HG02981 (cell line): ENCODE measurements around the gene HRH2.
"Not testable (repeated sequence)": the region's sequence is repeated elsewhere in the genome, so short reads cannot be mapped to it uniquely, and the experiment has no call there.

Experiments used
- ATAC-seq: cut with Tn5 transposase; IDR thresholded peaks from one replicate; pipeline ENCODE4 v1.9.1; 2021; ENCODE audit warnings: mild to moderate bottlenecking, moderate library complexity; ENCODE audit not compliant: unreplicated experiment

HRH2 gene, protein sequence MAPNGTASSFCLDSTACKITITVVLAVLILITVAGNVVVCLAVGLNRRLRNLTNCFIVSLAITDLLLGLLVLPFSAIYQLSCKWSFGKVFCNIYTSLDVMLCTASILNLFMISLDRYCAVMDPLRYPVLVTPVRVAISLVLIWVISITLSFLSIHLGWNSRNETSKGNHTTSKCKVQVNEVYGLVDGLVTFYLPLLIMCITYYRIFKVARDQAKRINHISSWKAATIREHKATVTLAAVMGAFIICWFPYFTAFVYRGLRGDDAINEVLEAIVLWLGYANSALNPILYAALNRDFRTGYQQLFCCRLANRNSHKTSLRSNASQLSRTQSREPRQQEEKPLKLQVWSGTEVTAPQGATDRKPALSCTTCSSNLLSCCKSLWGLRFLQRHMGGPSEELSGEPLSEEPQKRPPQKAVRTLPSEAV

DNA sequence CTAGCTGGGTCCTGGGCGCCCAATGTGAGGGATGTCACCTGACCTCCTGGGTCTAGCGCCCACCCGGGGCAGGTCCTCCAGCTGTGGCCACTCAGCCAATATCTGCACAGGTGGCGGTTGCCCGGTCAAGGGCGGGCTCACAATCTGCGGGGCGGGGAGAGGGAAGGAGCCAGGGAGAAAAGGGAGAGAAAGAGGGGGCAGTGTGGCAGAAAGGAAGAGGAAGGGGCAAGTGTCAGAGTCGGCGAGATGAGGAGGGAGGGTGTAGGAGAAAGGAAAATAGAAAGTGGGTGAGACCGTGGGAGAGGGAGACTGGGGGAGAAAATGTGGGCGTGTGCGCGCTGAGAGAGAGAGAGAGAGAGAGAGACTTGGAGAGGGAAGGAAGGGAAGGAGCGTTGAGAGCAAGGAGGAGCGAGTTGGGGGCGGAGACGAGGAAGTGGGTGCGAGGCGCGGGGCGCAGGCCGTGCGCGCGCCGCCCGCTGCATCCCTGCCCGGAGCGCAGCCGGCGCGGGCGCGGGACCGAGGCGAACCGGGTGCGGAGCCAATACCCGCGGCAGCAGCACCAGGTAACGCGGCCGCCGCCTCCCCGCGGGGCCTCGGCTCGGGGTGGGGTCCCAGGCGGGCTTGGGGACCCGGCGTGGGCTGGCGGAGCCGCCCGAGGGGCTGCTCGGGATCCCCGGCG is at the start of gene HRH2:
Gene HRH2 (plus strand): TSS at position 479 of the 679 bp plus-strand sequence. CDS start 25,163 bp downstream, outside the sequence.
- ATAC-seq = no peak

DNA sequence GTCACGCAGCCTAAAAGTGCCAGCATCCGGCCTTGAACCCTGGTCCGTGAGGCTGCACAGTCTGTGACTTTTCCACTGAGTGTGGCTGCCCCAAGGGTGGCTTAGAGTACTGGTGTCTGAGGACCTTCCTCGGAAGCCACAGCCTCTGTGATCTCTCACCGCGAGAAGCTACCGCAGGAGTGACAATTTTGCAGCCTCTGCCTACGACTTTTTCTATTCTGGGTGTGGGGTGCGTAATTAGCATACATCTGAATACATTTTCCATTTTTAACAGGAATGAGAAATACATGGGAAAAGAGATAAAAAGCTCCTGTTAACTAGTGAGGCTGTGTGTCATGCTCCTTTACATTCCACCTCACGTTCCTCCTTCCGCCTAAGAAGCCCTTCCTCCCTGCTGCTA is 48.3 kb upstream of the HRH2 start:
- no peak for ATAC-seq

DNA sequence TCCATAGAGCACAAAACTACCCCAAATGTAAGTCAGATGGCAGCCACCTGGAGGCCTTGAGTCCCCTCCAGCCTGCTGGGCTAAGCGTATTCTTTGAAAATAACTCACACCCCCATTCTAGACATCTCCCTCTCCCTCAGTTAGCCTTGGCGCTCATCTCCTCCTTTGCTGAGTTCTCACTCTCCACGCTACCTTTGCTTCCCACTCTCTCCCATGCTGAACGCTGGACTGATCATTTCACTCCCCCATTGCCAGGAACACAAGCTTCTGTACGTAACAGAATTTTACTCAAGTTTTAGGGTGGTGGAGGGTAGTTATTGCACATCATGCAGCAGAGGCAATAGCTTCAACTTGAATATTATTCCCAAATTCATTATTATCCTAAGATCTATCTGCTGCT is 47.5 kb upstream of the HRH2 start:
- no peak for ATAC-seq

DNA sequence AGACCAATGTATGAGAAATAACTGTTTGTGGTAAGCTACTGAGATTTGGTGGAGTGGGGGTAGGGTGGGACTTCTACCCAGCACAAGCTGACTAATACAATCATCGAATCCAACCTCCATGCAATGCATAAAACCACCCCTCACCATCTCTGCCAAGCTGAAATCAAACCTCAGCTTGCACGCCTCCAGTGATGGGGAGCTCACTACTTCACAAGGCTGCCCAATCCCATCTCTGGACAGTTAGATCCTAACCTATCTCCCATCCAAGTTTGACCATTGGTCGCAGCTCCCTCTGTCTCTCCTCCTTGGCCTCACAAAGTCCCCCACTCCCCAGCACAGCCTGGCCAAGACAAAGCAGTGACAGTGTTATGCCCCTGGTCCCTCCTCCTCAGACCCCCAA is 47.0 kb upstream of the HRH2 start:
- ATAC-seq = no peak

DNA sequence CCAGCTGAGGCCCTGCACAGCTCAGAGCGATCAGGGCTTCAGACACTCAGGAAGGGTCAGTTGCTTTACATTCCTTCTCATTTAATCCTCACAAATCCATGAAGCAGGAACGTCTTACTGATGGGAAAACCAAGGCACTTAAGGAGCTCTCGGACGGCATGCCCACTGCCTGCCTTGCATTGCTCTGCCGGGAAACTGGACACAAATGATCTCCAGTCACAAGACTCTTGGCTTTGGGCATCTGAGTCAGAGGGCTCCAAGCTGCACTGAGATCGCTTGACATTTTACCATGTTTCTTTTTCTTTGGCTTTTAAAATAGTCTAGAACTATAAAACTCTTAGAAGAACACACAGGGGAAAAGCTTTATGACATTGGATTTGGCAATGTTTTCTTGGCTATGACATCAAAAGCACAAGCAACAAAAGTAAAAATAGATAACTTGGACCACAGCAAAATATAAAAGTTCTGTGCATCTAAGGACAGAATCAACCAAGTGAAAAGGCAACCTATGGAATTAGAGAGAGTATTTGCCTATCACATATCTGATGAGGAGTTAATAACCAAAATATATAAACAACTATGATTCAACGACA is 43.6 kb upstream of the HRH2 start:
- no peak for ATAC-seq

DNA sequence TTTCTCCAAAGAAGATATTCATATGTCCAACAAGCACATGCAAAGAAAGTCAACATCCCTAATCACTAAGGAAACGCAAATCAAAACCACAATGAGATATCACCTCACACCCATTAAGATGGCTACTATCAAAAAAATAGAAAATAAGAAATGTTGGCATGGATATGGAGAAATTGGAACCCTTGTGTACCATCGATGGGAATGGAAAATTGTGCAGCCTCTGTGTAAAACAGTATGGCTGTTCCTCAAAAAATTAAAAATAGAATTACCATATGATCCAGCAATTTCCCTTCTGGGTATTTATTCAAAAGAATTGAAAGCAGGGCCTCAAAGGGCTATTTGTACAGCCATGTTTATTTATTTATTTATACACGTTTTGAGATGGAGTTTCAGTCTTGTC is 43.0 kb upstream of the HRH2 start:
- no peak for ATAC-seq

DNA sequence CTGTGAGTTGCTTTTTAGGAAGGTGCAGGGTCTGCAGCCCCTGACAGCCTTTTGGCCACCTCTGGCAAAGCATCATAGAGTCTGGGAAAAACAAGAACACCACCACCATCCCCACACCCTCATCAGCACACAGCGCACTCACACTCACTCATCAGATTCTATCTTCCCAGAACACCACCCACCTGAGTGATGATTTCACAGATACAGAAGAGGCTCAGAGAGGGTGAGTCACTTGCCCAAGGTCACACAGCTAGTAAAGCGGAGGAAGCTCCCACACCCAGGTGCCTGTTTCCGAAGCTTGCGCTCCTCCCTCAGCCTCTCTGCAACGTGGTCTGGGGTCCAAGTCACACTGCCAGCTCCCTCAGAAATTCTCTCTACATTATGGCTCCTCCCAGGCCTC is 41.8 kb upstream of the HRH2 start:
- no peak for ATAC-seq

DNA sequence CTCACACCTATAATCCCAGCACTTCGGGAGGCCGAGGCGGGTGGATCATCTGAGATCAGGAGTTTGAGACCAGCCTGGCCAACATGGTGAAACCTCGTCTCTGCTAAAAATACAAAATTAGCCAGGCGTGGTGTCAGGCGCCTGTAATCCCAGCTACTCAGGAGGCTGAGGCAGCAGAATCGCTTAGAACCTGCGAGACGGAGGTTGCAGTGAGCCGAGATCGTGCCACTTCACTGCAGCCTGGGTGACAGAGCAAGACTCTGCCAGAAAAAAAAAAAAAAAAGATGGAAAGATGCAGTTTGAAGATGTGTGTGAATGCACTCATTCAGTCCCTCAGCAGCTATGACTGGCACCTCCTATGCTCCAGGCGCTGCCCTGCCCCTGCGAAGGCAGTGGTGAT is 41.3 kb upstream of the HRH2 start:
- ATAC-seq = not testable (repeated sequence)

DNA sequence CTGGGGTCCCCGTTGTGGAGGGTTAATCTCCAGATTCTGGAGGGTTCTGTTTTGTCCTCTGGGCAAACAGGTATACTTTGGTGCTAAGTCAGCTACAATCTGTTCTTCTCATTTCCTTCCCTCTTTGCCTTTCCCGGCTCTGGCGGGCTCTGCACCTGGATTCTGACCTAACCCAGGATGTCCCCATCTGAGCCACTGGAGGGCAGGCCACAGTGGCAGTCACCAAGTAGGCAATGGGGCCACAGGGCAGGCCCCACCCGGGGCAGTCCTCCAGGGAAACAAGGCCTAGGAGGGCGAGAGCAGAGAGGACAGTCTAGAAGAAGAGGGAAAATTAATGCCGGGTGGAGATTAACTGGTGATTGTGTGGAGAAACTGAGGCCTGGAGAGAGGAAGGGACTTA is 40.4 kb upstream of the HRH2 start:
- ATAC-seq = no peak

DNA sequence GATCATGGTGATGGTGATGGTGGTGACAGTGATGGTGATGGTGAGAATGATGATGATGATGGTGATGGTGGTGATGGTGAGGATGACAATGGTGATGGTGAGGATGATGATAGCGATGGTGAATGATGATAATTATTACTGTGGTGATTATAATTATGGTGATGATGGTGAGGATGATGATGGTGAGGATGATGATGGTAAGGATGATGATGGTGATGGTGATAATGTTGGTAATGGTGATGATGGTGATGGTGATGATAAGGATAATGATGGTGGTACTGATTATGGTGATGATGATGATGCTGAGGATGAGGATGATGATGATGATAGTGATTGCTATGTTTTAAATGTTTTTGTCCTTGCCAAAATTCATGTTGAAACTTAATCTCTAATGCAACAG is 37.3 kb upstream of the HRH2 start:
- ATAC-seq = no peak

DNA sequence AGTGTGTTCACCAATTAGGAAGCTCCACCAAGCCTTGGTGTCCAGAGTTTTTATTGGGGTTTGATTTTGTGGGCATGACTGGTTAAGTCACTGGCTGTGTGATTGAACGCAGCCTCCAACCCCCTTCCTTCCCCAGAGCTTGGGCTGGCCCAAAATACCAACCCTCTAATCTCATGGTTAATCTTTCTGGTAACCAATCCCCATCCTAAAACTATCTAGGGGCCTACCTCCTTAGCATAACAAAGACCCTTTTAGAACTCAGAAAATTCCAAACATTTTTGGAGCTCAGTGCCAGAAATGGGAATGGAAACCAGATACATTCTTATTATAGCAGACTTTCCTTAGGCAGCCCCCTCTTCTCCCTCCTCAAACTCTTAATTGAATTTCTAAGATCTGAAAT is 35.9 kb upstream of the HRH2 start:
- ATAC-seq = no peak

DNA sequence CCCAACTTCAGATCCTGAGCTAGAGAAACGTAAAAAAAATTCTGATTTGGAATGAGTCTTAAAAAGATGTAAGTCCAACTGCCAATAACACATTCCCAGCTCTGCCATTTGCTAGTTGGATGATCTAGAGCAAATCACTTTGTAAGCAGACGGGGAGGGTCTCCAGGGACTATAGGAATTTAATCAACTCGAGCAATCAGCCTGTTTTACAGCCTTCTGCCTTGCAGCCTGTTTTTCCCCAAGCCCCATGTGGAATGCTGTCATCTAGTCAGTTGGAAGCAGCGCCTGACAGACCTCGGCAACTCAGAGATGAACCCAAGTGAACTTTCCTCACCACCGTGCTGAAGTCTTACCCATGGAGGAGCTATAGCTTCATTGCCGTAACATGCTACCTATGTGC is 34.8 kb upstream of the HRH2 start:
- no peak for ATAC-seq

DNA sequence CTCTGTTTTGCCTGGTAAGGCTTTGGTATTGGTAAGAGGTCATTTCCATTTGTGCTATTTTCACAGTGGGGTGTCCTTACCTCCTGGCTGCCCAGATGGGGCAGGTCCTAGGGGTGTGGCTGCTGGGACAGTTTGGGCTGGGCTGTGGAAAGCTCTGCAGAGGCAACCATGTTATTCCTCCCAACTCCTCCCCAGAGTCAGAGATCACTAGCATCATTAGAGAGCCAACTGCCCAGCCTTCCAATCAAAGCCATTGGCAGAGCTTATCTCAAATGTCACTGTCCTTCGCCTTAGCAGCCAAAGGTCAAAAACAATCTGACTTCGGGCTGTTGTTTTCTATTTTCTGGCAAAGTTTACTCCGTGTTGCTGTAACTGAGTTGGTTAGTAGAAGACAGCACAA is 33.6 kb upstream of the HRH2 start:
- no peak for ATAC-seq

DNA sequence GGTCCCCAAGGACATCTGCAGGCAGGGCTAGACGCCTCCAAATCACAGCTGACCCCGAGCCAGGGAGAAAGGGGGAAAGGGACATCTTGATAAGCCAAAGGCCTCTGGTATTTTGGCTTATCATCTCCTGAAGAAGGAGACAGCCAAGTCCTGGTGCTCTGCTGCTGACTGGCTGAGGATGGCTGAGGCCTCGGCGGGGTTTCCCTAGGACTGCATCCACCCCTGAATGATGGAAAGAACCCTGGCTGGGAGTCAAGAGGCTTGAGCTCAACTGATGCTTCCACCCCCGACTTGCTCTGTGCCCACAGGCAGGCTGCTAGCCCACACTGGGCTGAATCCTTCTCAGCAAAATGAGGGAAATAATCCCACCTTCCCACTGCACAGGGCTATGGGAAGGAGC is 30.9 kb upstream of the HRH2 start:
- no peak for ATAC-seq

DNA sequence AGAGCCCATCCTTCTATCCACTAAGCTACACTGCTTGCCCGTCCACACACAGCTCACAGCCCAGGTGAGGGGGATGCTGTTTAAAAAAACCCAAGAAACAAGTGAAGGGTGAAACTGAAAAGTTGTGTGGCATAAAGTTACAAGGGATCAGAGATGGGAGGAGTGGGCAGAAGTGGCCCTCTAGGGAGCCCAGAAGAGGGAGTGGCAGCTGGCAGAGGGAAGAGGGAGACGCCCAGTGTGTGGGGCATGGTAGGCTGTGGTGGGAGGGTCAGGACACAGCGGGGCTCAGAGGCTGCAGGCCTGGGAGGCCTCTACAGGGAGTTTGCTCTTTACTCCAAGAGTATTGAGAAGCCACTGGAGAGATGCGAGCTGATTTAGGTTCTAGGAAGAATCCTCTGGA is 30.1 kb upstream of the HRH2 start:
- ATAC-seq = no peak

DNA sequence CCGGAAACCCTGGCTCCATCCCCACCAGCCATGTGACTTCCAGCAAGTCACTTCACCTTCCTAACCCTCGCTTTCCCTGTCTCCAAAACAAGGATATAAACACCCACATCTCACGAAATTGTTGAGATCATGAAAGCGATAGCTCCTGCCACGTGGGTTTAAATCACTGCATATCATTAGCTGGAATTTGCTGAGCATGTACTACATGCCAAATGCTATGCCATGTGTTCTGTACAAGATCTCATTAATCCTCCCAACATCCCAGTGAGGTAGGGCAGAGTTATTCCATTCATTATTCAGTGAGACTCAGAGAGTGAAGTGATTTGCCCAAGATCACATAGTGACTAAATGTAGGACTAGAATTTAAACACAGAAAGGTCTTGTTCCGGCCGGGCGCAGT is 29.2 kb upstream of the HRH2 start:
- no peak for ATAC-seq

DNA sequence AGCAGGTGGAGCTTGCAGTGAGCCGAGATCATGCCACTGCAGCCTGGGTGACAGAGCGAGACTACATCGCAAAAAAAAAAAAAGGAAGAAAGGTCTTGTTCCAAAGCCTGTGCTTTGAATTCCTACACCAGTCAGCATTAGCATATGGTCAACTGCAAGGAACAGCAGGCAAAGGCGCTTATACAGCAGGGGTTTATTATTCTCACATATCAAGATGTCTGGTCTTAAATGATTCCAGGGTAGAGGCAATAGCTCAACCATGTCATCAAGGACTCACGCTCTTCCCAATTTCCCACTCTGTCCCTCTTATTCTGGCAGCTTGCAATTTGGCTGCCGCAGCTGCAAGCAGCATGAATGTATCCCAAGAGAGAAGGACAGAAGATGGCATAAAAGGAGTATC is 28.6 kb upstream of the HRH2 start:
- no peak for ATAC-seq

DNA sequence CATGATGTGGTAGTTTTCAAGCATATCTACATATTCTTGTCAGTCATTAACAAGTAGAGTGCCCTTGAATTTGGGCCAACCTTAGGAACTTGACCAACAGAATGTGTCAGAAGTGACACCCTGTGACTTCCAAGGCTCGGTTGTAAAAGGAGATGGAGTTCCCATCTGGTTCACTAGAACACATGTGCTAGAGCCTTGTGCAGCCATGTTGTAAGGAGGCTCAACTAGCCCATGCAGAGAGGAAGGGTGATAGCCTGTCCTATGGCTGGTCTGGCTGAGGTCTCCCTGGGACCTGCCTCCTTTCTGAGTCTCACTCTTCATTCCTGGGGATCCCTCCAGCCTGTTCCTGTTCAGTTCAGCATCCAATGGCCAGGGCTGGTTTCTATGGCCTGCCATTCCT is 28.1 kb upstream of the HRH2 start:
- ATAC-seq = no peak

DNA sequence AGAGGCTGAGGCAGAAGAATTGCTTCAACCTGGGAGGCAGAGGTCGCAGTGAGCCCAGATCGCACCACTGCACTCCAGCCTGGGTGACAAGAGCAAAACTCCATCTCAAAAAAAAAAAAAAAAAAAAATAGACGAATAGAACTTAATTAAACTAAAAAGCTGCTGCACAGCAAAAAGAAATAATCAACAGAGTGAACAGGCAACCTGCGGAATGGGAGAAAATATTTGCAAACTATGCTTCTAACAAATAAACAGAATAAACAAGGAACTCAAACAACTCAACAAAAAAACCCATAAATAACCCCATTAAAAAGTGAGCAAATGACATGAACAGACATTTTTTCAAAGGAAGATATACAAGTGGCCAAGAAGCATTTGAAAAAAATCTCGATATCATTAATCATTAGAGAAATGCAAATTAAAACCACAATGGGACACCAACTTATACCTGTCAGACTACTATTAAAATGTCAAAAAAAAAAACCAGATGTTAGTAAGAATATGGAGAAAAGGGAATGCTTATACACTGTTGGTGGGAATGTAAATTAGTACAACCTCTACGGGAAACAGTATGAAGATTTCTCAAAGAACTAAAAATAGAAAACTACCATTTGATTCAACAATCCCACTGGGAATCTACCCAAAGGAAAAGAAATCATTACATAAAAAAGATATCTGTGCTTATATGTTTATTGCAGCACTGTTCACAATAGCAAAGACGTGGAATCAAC is 21.9 kb upstream of the HRH2 start:
- no peak for ATAC-seq

DNA sequence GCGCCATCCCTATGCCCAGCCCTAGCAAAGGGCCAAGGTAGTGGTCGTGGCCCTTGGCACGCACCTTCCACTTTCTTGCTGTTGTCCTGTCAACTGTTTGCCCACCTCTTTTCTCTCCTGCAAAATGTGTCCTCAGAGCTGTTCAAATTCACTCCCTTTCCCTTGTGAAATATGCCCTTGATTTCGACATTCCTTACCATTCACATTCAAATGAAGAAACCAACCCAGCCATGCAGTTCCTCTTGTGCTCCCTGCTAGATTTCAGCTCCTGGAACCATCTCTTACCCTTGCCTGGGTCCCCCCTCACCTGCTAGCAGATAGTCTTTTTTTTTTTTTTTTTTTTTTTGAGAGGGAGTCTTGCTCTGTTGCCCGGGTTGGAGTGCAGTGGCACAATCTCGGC is 19.6 kb upstream of the HRH2 start:
- no peak for ATAC-seq

DNA sequence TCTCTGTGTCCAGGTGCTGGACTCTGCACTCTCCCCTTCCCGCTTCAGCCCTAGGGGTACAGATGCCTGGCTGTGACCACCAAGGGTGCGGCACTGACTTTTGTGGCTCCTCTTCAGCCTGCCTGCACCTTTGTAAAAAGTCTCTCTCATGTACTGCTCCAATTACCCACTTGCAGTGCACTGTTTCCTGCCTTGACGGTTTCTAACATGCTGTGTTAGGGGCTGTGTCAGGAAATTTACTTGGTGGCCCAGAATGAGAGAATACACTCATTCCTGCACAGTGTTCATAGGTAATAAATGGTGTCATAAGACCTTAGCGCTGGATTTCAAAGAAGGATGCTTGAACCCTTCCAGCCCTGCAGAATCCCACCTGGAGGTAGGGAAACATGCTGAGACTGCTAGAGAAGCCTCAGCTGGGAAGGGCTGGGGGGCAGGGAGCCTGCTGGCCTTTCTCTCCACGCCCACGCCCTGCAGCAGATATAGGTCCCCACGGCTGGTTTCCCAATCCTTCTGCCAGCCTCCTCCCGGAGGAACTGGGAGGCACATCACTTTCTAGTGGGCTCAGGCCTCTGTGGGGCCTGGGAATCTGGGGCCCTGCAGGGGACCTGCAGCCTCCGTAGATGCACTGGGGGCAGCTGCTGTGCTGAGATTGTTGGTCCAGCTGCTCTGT is 17.6 kb upstream of the HRH2 start:
- ATAC-seq = no peak
